MCF 10A (cell line): ENCODE measurements around the gene TMEM9. TPM values are rescaled to one million over a fixed set of nuclear protein-coding genes. Genes with fewer than 3 reads are reported as not detected.

Experiments used
- BruUV-seq: library from RNA; stranded (reverse); fragments of 400-500 nt; replicated peaks from 2 replicates; lab custom pipeline; 2021; lab: Mats Ljungman, UMichigan
- CTCF ChIA-PET: fragments of 300-600 bp; sonication (Branson Sonifier 250); formaldehyde crosslinking; extraction: SDS; loops from one replicate; lab custom pipeline; 2021; ENCODE audit warnings: antibody characterized with exemption, inconsistent platforms; lab: Yijun Ruan, JAX
- POLR2A ChIA-PET: fragments of 300-600, 350-650 bp; sonication (Branson Sonifier 250); formaldehyde crosslinking; extraction: SDS; loops from one replicate; lab custom pipeline; 2020; ENCODE audit warnings: antibody characterized with exemption, inconsistent platforms; lab: Yijun Ruan, JAX
- DNase-seq: peaks from one replicate; pipeline ENCODE4 v3.0.0-alpha.2; 2018; ENCODE audit not compliant: unreplicated experiment
- H3K27ac Mint-ChIP-seq: one replicate; pipeline ENCODE4 v1.8.0; 2022; ENCODE audit warnings: mild to moderate bottlenecking, low read depth, mixed read lengths; ENCODE audit not compliant: unreplicated experiment
- H3K27me3 Mint-ChIP-seq: one replicate; pipeline ENCODE4 v1.8.0; 2022; ENCODE audit warnings: mixed read lengths; ENCODE audit not compliant: insufficient read depth, unreplicated experiment
- H3K36me3 Mint-ChIP-seq: one replicate; pipeline ENCODE4 v1.8.0; 2022; ENCODE audit warnings: mild to moderate bottlenecking, moderate library complexity, mixed read lengths; ENCODE audit not compliant: insufficient read depth, unreplicated experiment
- H3K4me1 Mint-ChIP-seq: one replicate; pipeline ENCODE4 v1.8.0; 2022; ENCODE audit warnings: mixed read lengths; ENCODE audit not compliant: insufficient read depth, unreplicated experiment
- H3K4me3 Mint-ChIP-seq: one replicate; pipeline ENCODE4 v1.8.0; 2022; ENCODE audit warnings: mild to moderate bottlenecking, moderate library complexity, mixed read lengths; ENCODE audit not compliant: unreplicated experiment
- H3K9me3 Mint-ChIP-seq: one replicate; pipeline ENCODE4 v1.8.0; 2022; ENCODE audit warnings: mixed read lengths; ENCODE audit not compliant: unreplicated experiment
- intact Hi-C: fragments of 100-400 bp; cut with micrococcal nuclease; formaldehyde crosslinking; loops from 2 replicates; pipeline ENCODE4 v1.14.1; 2022
- total RNA-seq: library from RNA; stranded (reverse); gene quantifications from 2 replicates; pipeline ENCODE4 v1.2.3, GENCODE V29; 2022
- TF ChIP-seq, protein P1 (sequence below): fragments of 200-600 bp; IDR thresholded peaks from one replicate; pipeline ENCODE4 v1.8.0; 2022; ENCODE audit warnings: antibody characterized with exemption, mild to moderate bottlenecking; ENCODE audit not compliant: unreplicated experiment

Gene TMEM9
- total RNA-seq, 1 experiment from 2014 or later = 67.2 TPM

DNA sequence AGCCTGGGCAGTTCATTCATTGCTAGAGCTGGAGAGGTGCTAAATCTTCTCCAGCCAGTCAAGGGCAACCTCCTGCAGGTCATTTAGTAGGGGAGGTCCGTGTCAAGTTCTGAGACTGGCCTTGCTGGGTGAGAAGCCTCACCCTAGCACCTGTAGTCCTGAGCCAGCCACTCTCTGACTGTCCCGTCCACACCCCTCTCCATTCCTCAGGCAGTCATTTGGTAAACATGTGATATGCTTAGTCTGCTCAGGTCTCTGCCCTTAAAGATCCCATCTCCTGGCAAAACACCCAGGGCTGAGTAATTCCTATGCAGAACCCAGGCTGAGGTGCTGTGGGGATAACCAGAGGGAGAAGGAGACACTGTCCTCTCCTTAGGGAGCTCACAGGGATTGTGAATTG is 22.7 kb upstream of the TMEM9 start:
- no peaks in the 10 kb centered on the region for H3K36me3 Mint-ChIP-seq
- peaks cover 7% of the 10 kb centered on the region for H3K9me3 Mint-ChIP-seq
- peak; percentile 51 for DNase-seq
- BruUV-seq = no TSS peak
- H3K27ac Mint-ChIP-seq = peak overlapping the region; percentile 20
- H3K4me3 Mint-ChIP-seq = no peak overlapping the region
- TF ChIP-seq, protein P1, sequence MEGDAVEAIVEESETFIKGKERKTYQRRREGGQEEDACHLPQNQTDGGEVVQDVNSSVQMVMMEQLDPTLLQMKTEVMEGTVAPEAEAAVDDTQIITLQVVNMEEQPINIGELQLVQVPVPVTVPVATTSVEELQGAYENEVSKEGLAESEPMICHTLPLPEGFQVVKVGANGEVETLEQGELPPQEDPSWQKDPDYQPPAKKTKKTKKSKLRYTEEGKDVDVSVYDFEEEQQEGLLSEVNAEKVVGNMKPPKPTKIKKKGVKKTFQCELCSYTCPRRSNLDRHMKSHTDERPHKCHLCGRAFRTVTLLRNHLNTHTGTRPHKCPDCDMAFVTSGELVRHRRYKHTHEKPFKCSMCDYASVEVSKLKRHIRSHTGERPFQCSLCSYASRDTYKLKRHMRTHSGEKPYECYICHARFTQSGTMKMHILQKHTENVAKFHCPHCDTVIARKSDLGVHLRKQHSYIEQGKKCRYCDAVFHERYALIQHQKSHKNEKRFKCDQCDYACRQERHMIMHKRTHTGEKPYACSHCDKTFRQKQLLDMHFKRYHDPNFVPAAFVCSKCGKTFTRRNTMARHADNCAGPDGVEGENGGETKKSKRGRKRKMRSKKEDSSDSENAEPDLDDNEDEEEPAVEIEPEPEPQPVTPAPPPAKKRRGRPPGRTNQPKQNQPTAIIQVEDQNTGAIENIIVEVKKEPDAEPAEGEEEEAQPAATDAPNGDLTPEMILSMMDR = no peak
- H3K4me1 Mint-ChIP-seq = peaks cover 14% of the 10 kb centered on the region
- CTCF ChIA-PET = interaction anchor here (0.5 to 1.4 kb wide), 8 partner anchors 18 to 234 kb away, joined by 3 to 5 read pairs (median 4); no protein-coding TSS in a partner anchor
- POLR2A ChIA-PET = interaction anchor here (0.6 to 1.5 kb wide), 7 partner anchors 8 to 112 kb away, joined by 3 to 11 read pairs (median 4); partner anchors contain the start of gene TMEM9
- peaks cover 15% of the 10 kb centered on the region for H3K27me3 Mint-ChIP-seq
- intact Hi-C loops = no loop called here

DNA sequence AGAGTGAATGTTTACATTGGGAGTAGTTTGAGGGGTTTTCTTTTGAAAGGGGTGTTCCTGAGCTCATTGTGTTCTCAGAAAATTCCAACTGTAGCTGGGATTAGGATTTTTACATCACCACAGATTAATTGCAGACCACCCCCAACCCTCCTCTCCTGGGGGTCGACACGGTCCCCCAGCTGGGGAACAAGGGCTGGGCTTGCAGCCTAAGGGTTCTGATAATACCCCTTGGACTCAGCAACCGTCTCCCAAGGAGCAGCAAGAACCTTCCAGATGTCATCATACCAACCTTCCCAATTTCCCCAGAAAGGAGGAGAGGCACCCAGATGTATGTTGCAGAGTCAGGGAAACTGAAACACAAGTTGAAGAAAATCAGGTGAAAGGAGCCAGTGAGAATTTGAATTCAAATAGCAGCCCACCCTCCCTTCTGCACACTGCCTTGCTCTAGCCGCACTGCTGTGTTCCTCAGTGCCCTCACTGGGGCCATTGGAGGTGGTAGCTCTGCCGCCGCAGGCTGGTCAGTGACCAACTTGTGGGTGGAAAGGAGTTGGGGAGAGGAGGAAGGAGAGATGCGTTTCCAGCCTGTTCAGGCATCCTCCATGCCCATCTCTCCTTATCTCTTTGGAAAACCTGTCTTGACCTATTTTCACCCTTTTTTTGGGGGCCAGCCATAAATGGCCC is 21.7 kb upstream of the TMEM9 start:
- intact Hi-C loops = no loop called here
- peaks cover 5% of the 10 kb centered on the region for H3K27me3 Mint-ChIP-seq
- peaks cover 7% of the 10 kb centered on the region for H3K9me3 Mint-ChIP-seq
- no peak overlapping the region for H3K27ac Mint-ChIP-seq
- ChIA-PET POLR2A (interaction anchor here (0.7 to 2.4 kb wide), 5 partner anchors 9 to 114 kb away, joined by 3 to 11 read pairs (median 3); partner anchors contain the start of gene TMEM9), CTCF (interaction anchor here (0.7 to 5.4 kb wide), 9 partner anchors 10 to 204 kb away, joined by 3 to 36 read pairs (median 4); partner anchors contain the start of gene TMEM9)
- TF ChIP-seq, protein P1 = no peak
- no TSS peak for BruUV-seq
- H3K4me1 Mint-ChIP-seq = peaks cover 14% of the 10 kb centered on the region
- no peaks in the 10 kb centered on the region for H3K36me3 Mint-ChIP-seq
- no peak for DNase-seq
- H3K4me3 Mint-ChIP-seq = no peak overlapping the region

DNA sequence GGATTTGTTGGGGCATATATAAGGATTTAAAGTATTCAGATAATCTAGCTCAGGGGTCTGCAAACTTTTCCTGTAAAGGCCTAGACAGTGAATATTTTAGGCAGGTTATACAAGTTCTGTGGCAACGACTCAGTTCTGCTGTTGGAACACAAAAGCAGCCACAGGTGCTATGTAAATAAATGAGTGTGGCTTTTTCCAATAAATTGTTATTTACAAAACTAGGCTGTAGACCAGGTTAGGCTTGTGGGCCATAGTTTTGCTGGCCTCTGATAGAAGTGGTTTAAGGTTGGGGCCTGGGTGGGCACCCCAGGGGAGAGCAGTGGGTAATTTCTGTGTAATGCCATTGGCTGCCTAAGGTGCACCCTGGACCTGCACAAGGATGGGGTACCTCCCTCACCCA is 19.5 kb upstream of the TMEM9 start:
- intact Hi-C loops = no loop called here
- POLR2A ChIA-PET = interaction anchor here (0.7 to 5.2 kb wide), 3 partner anchors 10 to 224 kb away, joined by 4 to 40 read pairs (median 4); partner anchors contain the start of gene TMEM9
- Mint-ChIP-seq H3K36me3 (no peaks in the 10 kb centered on the region), H3K27ac (no peak overlapping the region), H3K4me3 (no peak overlapping the region), H3K9me3 (no peaks in the 10 kb centered on the region), H3K27me3 (no peaks in the 10 kb centered on the region), H3K4me1 (peaks cover 29% of the 10 kb centered on the region)
- BruUV-seq = no TSS peak
- CTCF ChIA-PET = interaction anchor here (0.6 to 5.4 kb wide), 10 partner anchors 13 to 617 kb away, joined by 3 to 36 read pairs (median 6); no protein-coding TSS in a partner anchor
- no peak for DNase-seq
- TF ChIP-seq, protein P1 = no peak

DNA sequence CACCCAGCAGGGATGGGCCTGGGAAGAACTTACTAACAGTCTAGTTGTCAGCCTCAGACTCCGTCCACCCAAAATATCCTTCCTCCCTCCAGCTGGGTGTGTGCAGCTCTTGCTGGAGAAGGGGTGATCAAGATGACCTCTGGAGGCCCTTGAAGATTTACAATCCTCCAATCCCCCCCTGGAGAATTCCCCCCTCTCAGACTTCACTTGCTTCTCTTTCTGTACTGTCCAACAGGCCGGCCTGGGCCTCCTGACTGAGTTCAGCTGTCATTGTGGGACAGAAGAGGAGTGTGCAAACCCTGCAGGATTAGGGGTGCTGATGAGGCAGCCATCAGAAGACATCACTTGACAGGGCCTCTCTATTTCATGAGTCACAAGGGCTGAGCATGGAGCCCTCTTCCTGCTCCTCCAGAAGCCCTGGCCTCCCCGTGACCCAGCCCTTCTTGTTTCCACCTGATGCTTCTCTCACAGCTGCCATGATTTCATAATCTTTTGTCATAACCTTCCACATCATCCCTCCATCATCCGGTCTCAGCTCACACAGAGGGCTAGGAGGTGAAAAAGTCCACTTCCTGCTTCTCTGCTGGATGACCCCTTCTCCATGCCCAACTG is 18.8 kb upstream of the TMEM9 start:
- intact Hi-C loops = no loop called here
- no peaks in the 10 kb centered on the region for H3K36me3 Mint-ChIP-seq
- TF ChIP-seq, protein P1 = no peak
- no peaks in the 10 kb centered on the region for H3K27me3 Mint-ChIP-seq
- ChIA-PET POLR2A (interaction anchor here (0.7 to 5.2 kb wide), 4 partner anchors 10 to 224 kb away, joined by 3 to 40 read pairs (median 4); partner anchors contain the start of gene TMEM9), CTCF (interaction anchor here (1.0 to 5.4 kb wide), 9 partner anchors 13 to 212 kb away, joined by 3 to 36 read pairs (median 6); no protein-coding TSS in a partner anchor)
- no peak overlapping the region for H3K4me3 Mint-ChIP-seq
- DNase-seq = peak; percentile 69
- no peaks in the 10 kb centered on the region for H3K9me3 Mint-ChIP-seq
- peaks cover 29% of the 10 kb centered on the region for H3K4me1 Mint-ChIP-seq
- no TSS peak for BruUV-seq
- no peak overlapping the region for H3K27ac Mint-ChIP-seq
